Neuronal stem cell (in vitro differentiated cells): ENCODE measurements around the gene SMIM44.
A peak's percentile ranks its signal among the peaks of the same experiment; 100 is the strongest.

Experiments used
- DNase-seq: peaks from one replicate; pipeline ENCODE4 v3.0.0-alpha.2; 2013; ENCODE audit warnings: low spot score
- H2AFZ ChIP-seq: one replicate; pipeline ENCODE4 v1.6.1; 2013; ENCODE audit warnings: mild to moderate bottlenecking, low read length, inconsistent platforms
- H2AK5ac ChIP-seq: 2 replicates; pipeline ENCODE4 v1.6.1; 2013; ENCODE audit warnings: low read depth, mild to moderate bottlenecking, inconsistent platforms, low read length, moderate library complexity, mixed read lengths
- H2BK120ac ChIP-seq: 2 replicates; pipeline ENCODE4 v1.6.1; 2013; ENCODE audit warnings: low read depth, mild to moderate bottlenecking, inconsistent platforms, low read length, moderate library complexity, mixed read lengths
- H2BK12ac ChIP-seq: one replicate; pipeline ENCODE4 v1.6.1; 2013; ENCODE audit warnings: low read length, inconsistent platforms
- H2BK15ac ChIP-seq: 2 replicates; pipeline ENCODE4 v1.6.1; 2013; ENCODE audit warnings: mild to moderate bottlenecking, low read length, inconsistent platforms, mixed read lengths
- H2BK5ac ChIP-seq: one replicate; pipeline ENCODE4 v1.6.1; 2013; ENCODE audit warnings: inconsistent platforms, mild to moderate bottlenecking, low read length, moderate library complexity
- H3K14ac ChIP-seq: one replicate; pipeline ENCODE4 v1.6.1; 2013; ENCODE audit warnings: low read length, inconsistent platforms
- H3K18ac ChIP-seq: 2 replicates; pipeline ENCODE4 v1.6.1; 2013; ENCODE audit warnings: low read length, inconsistent platforms
- H3K23ac ChIP-seq: 2 replicates; pipeline ENCODE4 v1.6.1; 2013; ENCODE audit warnings: low read depth, mild to moderate bottlenecking, mixed read lengths, low read length, inconsistent platforms; ENCODE audit not compliant: poor library complexity
- H3K27ac ChIP-seq: replicated peaks from 3 replicates; pipeline ENCODE4 v1.5.1; 2013; ENCODE audit warnings: low read length, inconsistent platforms
- H3K27me3 ChIP-seq, 3 experiments: 2 replicates each; pipeline ENCODE4 v1.6.1; 2013; ENCODE audit warnings: low read length in 3 of 3, mild to moderate bottlenecking in 2 of 3, inconsistent platforms in 1 of 3, low read depth in 1 of 3, mixed read lengths in 1 of 3, moderate library complexity in 1 of 3; ENCODE audit not compliant: control insufficient read depth in 3 of 3, insufficient read depth in 3 of 3
- H3K36me3 ChIP-seq, 2 donors: replicated peaks in 1 of 2; 2 replicates each; pipeline ENCODE4 v1.6.1; 2013; ENCODE audit warnings: low read length in 2 of 2; ENCODE audit not compliant: control insufficient read depth in 2 of 2, insufficient read depth in 2 of 2
- H3K4ac ChIP-seq: 2 replicates; pipeline ENCODE4 v1.6.1; 2013; ENCODE audit warnings: inconsistent platforms, mild to moderate bottlenecking, low read length, moderate library complexity
- H3K4me1 ChIP-seq, 2 donors: 1 replicate in 1 of 2; 2 replicates in 1 of 2; pipeline ENCODE4 v1.6.1; 2013; ENCODE audit warnings: low read length in 2 of 2, low read depth in 1 of 2; ENCODE audit not compliant: control insufficient read depth in 2 of 2, insufficient read depth in 1 of 2
- H3K4me2 ChIP-seq: one replicate; pipeline ENCODE4 v1.6.1; 2013; ENCODE audit warnings: mild to moderate bottlenecking, low read length, inconsistent platforms; ENCODE audit not compliant: insufficient read depth, poor library complexity, severe bottlenecking
- H3K4me3 ChIP-seq, 2 donors: 2 replicates each; pipeline ENCODE4 v1.5.1; 2013; ENCODE audit warnings: low read length in 2 of 2, mild to moderate bottlenecking in 2 of 2, inconsistent platforms in 1 of 2, moderate library complexity in 1 of 2
- H3K79me1 ChIP-seq: one replicate; pipeline ENCODE4 v1.6.1; 2013; ENCODE audit warnings: low read depth, mild to moderate bottlenecking, inconsistent platforms, low read length, moderate library complexity
- H3K9ac ChIP-seq: one replicate; pipeline ENCODE4 v1.6.1; 2013; ENCODE audit warnings: mild to moderate bottlenecking, low read depth, low read length, inconsistent platforms; ENCODE audit not compliant: poor library complexity
- H3K9me3 ChIP-seq, 2 donors: replicated peaks in 1 of 2; 2 replicates each; pipeline versions ENCODE3 to v1.6.1; 2013; ENCODE audit warnings: low read length in 2 of 2, mild to moderate bottlenecking in 2 of 2, inconsistent platforms in 1 of 2, low read depth in 1 of 2, mixed read lengths in 1 of 2, moderate library complexity in 1 of 2; ENCODE audit not compliant: control insufficient read depth in 2 of 2, insufficient read depth in 1 of 2
- H4K8ac ChIP-seq: one replicate; pipeline ENCODE4 v1.6.1; 2013; ENCODE audit warnings: low read depth, mild to moderate bottlenecking, inconsistent platforms, low read length, moderate library complexity
- H4K91ac ChIP-seq: one replicate; pipeline ENCODE4 v1.6.1; 2013; ENCODE audit warnings: low read length, low read depth, mild to moderate bottlenecking, inconsistent platforms; ENCODE audit not compliant: poor library complexity
- WGBS, 2 donors: extraction: QIAGEN DNeasy Blood & Tissue Kit; methylation state at CpG; one replicate each; pipeline ENCODE4 v1.1.7; 2013; ENCODE audit warnings: missing lambda C conversion rate in 2 of 2, mixed read lengths in 1 of 2; ENCODE audit not compliant: insufficient read length in 2 of 2, insufficient replicate concordance in 1 of 2; ENCODE audit errors: extremely low coverage in 2 of 2; 5-methylcytosine and 5-hydroxymethylcytosine counted together

SMIM44 gene

DNA sequence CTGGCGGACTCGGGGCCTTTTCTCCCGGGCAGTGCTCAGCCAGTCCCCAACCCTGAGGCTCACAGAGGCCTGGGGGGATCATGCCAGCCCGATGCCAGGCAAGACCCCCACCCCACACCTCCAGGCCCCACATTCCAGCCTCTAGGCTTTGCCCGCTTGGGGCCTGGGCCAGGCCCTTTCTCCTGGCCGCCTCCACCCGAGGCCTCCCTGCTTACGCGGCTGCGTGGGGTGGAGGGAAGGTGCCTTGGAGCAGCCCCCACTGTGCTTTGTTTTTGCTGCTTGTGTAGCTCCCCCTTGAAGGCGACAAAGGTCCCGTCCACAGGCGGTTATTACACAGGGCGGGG is 41.3 kb downstream of the SMIM44 start:
- no peak overlapping the region for H3K4me2 ChIP-seq
- H3K27ac ChIP-seq, result no peak overlapping the region
- H2BK120ac ChIP-seq, result no peak overlapping the region
- peaks cover 0 to 3% of the 10 kb centered on the region in 2 donors for H3K36me3 ChIP-seq
- no peak overlapping the region for H3K4me3 ChIP-seq
- no peak overlapping the region for H2BK5ac ChIP-seq
- H4K8ac ChIP-seq, result no peak overlapping the region
- peaks cover 16 to 20% of the 10 kb centered on the region in 2 donors for H3K4me1 ChIP-seq
- H3K18ac ChIP-seq, result peak overlapping the region; percentile 36
- no peak overlapping the region for H3K14ac ChIP-seq
- peaks cover 6% of the 10 kb centered on the region for H3K79me1 ChIP-seq
- H3K4ac ChIP-seq, result no peak overlapping the region
- peak overlapping the region; percentile 52 for H2AK5ac ChIP-seq
- H4K91ac ChIP-seq, result peak overlapping the region; percentile 28
- H3K9ac ChIP-seq, result no peak overlapping the region
- no peak overlapping the region for H2BK12ac ChIP-seq
- peaks cover 0 to 17% (median 0%) of the 10 kb centered on the region in 3 experiments for H3K27me3 ChIP-seq
- peak overlapping the region; percentile 77 for H3K23ac ChIP-seq
- H2AFZ ChIP-seq, result no peak overlapping the region
- peaks cover 0 to 5% of the 10 kb centered on the region in 2 donors for H3K9me3 ChIP-seq
- no CpG with 5 or more reads among the region's 14 CpGs for WGBS, 2 donors
- H2BK15ac ChIP-seq, result peak overlapping the region; percentile 43
- no peak for DNase-seq

GRCh38 chr19:3441089-3441985 is 41.9 kb downstream of the SMIM44 start:
- Histone ChIP-seq H4K8ac (no peak overlapping the region), H2AFZ (no peak overlapping the region), H3K4ac (peak overlapping the region; percentile 29), H4K91ac (no peak overlapping the region), H2BK5ac (no peak overlapping the region), H3K4me3 (no peak overlapping the region), H2AK5ac (peak overlapping the region; percentile 82), H3K9ac (no peak overlapping the region), H2BK15ac (peak overlapping the region; percentile 43), H3K36me3 (peaks cover 0 to 3% of the 10 kb centered on the region in 2 donors), H2BK120ac (no peak overlapping the region), H3K27me3 (peaks cover 0 to 17% (median 0%) of the 10 kb centered on the region in 3 experiments), H3K9me3 (peaks cover 0 to 5% of the 10 kb centered on the region in 2 donors), H3K27ac (no peak overlapping the region), H3K4me2 (no peak overlapping the region), H3K79me1 (peaks cover 6% of the 10 kb centered on the region), H3K23ac (peak overlapping the region; percentile 77), H3K18ac (peak overlapping the region; percentile 77), H3K4me1 (peaks cover 16 to 20% of the 10 kb centered on the region in 2 donors), H3K14ac (no peak overlapping the region), H2BK12ac (no peak overlapping the region)
- no CpG with 5 or more reads among the region's 25 CpGs for WGBS, 2 donors
- DNase-seq, result no peak

DNA sequence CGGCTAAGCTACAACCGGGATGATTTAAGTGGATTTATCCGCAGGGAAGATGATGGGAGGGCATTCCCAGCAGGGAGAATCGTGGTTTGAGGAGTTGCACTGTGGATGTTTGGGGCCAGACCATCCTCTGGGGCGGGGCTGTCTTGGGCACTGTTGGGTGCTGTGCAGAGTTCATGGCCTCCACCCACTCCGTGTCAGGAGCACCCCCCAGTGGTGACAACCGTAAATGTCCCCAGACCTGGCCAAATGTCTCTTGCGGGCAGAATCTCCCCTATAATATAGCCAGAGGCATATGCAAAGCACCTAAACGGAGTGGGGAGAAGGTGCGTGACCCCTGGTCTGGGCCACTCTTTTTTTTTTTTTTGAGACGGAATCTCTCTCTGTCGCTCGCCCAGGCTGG is 43.2 kb downstream of the SMIM44 start:
- Histone ChIP-seq H4K91ac (no peak overlapping the region), H3K4ac (no peak overlapping the region), H3K27me3 (peaks cover 0 to 14% (median 0%) of the 10 kb centered on the region in 3 experiments), H3K4me2 (no peak overlapping the region), H2AFZ (no peak overlapping the region), H3K36me3 (peaks cover 0 to 3% of the 10 kb centered on the region in 2 donors), H3K4me1 (peaks cover 16 to 18% of the 10 kb centered on the region in 2 donors), H3K9me3 (peaks cover 0 to 5% of the 10 kb centered on the region in 2 donors), H2BK5ac (no peak overlapping the region), H3K14ac (no peak overlapping the region), H2BK120ac (no peak overlapping the region), H3K79me1 (peaks cover 5% of the 10 kb centered on the region), H3K27ac (no peak overlapping the region), H3K9ac (no peak overlapping the region), H3K23ac (no peak overlapping the region), H2BK12ac (no peak overlapping the region), H2BK15ac (no peak overlapping the region), H3K4me3 (no peak overlapping the region), H4K8ac (no peak overlapping the region), H2AK5ac (no peak overlapping the region), H3K18ac (no peak overlapping the region)
- WGBS, 2 donors, result no CpG with 5 or more reads among the region's 13 CpGs
- DNase-seq, result no peak
